CD4-positive, alpha-beta T cell treated with Interleukin-4 for 1 hour (primary cell): Measurements from ENCODE around the gene CCDC183.
A peak's percentile ranks its signal among the peaks of the same experiment; 100 is the strongest.
"Not testable (repeated sequence)": the region's sequence is repeated elsewhere in the genome, so short reads cannot be mapped to it uniquely, and the experiment has no call there.

Experiments used
- DNase-seq, 2 donors: peaks; one replicate each; pipeline ENCODE4 v3.0.0-alpha.2; 2020 to 2022

CCDC183 gene

DNA sequence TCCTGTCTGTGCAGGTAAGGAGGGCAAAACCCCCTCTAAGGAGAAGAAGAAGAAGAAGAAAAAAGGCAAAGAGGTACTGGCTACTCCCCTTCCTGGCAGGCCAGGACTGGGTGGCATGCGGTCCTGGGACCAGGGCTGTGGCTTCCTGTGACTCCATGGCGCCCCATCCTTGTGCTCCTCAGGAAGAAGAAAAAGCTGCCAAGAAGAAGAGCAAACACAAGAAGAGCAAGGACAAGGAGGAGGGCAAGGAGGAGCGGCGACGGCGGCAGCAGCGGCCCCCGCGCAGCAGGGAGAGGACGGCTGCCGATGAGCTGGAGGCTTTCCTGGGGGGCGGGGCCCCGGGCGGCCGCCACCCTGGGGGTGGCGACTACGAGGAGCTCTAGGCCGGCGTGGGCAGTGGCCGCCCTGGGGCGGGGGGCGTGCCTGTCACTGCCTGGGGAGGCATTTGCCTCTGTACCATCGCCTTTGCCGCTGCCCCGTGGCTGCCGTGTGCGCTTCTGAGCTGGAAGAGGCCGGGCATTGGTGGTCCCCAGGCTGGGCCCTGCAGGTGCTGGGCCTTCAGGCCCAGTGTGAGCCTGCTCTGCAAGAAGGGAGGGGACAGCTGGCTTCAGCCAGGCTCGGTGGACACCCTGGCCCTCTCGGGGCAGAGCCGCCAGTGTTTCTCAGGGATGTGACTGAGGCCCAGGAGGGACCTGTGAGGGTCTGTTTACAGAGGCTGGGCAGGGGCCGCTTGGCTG is 44.2 kb downstream of the CCDC183 start:
- no peak for DNase-seq

DNA sequence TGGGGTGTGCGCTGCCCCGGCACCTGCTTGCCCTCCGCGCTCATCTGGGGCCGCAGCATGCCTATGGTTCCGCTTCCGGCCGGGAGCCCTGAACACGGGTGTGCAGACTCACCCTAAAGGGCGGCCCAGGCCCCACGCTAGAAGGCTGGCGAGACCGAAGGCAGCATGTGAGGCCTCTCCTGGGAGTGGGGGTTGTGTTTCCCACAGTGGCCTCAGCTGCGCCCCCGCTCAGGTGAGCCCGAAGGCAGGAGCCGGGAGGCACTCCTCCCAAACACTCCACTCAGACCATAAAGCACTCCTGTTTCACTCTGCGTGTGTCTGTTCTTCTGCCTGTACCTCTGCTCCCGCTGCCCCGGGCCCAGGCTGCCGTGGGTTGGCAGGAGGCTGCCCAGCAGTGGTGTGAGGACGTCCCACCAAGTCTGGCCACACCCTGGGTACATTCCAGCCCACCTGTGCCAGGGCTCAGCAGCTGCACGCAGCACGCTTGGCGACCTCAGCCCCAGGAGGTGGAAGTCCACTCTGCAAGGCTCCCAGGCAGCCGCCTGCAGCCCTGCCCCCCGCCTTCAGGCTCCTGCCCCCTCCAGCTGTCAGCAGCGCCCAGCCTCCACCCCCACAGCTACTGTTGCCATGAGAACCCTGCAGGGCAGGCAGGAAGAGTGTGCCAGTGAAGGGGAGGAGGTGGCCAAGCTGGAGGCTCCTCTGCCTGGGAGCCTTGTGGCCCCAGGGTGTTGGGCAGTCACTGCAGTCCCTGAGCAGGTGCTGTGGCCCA is 44.9 kb downstream of the CCDC183 start:
- no peak for DNase-seq

DNA sequence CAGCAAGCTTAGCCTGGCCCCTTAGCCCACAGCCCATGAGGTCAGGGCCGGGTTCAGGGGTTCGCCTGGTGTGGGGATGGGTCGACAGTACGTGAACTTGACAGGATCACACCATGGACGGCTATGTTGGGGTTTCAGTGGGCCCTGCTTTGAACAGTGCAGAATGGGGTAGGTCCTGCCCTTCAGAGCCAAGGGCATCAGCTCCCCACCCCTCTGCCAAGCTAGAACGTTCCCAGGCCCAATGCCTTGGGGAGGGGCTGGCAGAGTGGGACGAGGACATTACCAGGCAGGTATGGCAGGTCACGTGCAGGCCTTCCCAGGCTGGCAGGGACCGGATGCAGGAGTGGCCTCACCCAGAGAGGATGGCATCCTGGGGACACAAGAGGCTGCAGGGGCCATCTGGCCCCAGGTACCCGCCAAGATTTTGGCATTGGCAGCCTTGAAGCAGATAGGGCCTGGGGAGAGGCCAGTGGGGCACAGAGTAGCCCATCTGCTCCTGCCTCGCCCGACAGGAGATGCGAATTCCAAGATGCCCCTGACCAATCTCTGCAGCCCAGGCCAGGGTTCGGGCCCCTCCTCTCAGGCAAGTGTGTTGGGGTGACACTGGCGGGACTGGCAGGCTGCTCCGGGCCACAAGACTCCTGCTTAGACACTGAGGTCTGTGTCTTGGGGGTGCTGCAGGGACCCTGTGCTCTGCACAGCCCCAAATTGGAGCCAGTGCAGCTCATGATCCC is 45.7 kb downstream of the CCDC183 start:
- not testable (repeated sequence) for DNase-seq

DNA sequence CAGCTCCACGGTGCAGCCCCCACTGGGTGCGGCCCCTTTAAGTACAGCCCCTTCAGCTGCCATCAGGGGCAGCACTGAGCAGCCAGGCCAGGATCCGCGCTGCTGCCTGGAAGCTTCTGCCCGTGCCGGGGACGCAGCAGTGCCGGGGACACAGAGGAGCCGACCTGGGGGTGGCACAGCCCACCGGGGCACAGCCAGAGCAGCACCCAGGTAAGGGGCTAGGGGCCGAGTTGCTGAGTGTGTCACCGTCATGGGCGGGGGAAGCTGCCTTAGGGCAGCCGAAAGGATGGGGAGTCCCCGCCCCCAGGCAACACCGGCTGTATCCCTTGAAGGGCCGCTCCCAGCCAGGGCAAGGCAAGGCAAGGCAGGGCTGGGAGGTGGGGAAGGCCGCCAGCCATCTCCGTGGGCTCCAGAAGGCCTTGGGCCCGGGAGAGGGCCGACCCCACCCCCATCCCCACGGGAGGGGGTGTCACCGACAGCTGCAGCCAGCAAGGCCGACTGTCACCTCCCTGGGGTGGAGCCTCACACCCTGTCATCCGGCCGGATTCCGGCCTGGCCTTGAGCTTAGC is 46.3 kb downstream of the CCDC183 start, which contains the start of gene AJM1:
Gene AJM1, plus strand, starts transcription at position 99 of the 569 bp plus-strand sequence. CDS start 1,937 bp downstream, outside the sequence.
- DNase-seq = peak; percentile 81 to 84

DNA sequence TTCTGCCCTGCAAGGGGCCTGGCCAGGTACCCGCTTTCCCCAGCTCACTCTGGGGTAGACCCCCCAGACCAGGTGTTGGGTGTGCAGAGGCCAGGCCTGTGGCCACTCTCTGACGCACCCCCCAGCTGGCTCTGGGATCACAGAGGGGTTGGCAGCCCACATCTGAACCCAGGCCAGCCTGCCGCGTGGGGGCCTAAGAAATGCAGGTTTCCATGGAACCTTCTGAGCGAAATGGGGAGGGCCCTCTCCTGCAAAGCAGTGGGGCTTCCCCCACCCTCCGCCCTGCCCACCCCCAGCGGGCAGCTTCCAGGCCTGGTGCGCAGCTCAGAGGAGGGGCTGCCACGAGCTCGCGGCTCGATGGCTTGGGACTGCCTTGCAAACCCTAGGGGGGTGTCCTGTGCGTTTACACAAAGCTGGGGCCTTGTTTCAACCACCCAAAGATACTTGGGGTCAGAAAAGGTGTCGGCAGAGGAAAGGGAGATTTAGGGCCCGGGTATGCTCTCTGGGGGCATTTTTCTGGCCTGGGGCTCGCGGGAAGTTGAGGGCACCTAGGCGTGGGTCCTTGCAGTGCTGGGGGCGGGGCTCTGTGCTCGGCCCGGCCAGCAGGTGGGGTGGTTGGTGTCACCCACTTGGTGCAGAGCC is 47.1 kb downstream of the CCDC183 start:
- DNase-seq = not testable (repeated sequence)

DNA sequence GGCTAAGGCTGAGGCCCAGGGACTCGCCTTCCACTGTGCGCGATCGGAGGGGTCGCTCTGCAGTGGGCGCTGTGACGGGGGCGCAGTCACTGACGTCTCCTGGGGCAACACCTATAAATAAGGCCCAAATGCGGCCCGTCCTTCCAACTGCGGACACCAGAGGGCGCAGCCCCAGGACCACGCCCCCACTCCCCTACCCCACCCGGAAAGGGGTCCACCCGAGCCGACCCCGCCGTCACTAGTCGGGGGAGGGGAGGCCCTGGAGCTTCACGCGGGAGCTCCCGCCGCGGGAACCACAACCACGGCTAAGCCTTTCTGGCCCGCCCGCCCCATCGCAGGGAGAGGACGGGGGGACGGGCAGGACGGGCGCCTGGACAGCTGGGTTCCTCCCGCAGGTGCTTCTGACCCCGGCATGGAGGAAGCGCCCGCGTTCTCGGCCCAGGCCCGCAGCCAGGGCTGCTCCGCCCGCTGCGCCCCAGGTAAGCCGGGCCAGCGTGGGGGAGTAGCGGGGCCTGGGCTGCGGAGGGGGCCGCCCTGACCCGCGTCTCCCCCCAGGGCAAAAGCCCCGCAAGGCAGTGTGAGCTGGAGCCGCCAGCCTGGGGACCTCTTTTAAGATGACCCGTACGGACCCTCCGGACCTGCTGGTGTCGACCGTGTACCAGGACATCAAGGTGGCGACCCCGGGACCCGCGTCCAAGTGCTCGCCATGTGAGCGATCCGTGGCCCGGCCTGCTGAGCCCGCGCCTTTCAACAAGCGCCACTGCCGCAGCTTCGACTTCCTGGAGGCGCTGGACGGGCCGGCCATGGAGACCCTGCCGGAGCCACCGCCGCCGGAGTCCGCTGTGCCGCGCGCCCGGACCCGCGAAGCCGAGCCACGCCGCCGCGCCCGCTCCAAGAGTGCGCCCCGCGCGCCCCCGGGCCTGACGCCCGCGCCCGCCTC is 47.9 kb downstream of the CCDC183 start:
- DNase-seq = peak; percentile 58 to 66

DNA sequence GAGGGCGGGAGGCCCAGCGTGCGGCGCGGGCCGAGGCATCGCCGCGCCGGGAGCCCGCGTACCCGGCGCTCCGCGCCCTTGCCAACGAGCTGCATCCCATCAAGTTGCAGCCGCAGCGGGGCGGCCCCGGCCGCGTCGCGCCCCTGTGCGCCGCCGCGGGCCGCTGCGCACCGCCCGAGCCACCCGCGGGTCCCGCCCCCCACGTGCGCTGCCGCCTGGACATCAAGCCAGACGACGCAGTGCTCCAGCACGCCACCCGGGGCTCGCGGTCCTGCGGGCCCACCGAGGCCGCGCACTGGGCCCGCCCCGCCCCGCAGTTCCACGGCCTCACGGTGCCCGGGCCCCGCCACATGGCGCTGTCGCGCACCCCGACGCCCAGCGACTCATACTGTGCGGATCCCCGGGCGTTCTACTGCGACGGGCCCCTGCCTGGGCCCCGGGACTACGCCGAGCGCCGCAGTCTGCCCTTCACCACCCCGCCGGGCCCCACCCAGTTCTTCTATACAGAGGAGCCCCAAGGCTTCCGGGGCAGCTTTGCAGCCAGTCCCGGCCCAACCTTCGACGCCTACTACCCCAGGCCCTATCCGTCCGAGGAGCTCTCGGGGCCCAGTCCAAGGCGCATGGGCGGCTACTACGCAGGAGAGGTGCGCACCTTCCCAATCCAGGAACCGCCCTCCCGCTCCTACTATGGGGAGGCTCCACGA is 48.8 kb downstream of the CCDC183 start:
- DNase-seq = peak in 1 of 2 donors; percentile 29

DNA sequence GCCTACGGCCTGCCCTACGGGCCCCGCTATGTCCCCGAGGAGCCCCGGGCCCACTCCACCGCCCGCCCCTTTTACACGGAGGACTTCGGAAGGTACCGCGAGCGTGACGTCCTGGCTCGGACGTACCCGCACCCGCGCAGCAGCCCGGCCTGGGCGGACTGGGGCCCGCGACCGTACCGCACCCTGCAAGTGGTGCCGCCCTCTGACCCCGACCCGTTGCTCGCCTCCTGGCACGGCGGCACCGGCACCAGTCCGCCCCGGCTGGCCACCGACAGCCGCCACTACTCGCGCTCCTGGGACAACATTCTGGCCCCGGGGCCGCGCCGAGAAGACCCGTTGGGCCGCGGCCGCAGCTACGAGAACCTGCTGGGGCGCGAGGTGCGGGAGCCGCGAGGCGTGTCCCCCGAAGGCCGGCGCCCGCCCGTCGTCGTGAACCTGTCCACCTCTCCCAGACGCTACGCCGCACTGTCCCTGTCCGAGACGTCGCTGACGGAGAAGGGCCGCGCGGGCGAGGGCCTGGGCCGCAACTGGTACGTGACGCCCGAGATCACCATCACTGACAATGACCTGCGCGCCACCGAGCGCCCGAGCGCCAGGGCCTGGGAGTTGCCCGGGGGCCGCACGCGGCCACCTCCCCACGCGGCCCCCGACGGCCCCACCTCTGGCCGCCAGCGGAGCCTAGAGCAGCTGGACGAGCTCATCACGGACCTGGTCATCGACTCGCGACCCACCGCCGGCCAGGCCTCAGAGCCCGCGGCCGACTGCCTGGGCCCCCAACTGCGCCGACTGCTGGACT is 49.5 kb downstream of the CCDC183 start:
- DNase-seq = no peak

DNA sequence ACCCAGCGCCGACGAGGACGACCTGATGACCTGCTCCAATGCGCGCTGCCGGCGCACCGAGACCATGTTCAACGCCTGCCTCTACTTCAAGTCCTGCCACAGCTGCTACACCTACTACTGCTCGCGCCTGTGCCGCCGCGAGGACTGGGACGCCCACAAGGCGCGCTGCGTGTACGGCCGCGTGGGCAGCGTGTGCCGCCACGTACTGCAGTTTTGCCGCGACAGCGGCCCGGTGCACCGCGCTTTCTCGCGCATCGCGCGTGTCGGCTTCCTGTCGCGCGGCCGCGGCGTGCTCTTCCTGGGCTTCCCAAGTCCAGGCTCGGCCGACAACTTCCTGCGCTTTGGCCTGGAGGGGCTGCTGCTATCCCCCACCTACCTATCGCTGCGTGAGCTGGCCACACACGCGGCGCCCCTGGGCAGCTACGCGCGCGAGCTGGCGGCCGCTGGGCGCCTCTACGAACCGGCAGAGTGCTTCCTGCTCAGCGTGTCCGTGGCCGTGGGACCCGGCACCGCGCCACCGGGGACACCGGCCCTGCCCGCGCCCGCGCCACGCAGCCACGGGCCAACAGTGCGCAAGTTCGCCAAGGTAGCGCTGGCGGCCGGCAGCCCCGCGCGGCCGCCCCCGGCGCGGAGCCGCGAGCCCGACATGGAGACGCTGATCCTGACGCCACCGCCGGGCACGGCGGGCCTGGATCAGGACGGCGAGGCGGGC is 50.4 kb downstream of the CCDC183 start:
- no peak for DNase-seq

DNA sequence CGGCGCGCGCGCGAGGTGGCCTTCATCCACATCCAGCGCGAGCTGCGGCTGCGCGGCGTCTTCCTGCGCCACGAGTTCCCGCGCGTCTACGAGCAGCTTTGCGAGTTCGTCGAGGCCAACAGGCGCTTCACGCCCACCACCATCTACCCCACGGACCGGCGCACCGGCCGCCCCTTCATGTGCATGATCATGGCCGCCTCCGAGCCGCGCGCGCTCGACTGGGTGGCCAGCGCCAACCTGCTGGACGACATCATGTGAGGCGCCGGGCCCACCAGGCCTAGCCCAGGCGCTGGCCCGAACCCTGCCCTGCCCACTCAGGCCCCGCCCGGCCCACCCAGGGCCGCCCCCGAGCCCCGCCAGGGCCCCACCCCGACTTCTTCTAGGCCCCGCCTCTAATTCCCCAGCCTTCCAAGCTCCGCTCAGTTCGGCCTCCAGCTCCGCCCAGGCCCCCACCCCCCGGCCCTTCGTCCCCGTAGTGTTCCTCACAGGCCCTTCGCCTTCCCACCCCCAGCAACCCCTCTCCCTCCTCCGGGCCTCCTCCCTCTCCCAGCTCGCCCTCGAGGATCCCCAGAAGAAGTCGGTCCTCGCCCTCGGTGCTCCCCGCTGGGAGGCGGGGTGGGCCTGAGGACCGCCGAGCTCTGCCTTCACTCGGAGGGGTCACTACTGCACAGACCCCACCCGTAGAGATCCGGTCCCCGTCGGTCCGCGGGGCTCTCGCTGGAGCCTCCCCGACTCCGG is 51.1 kb downstream of the CCDC183 start:
- DNase-seq = no peak

DNA sequence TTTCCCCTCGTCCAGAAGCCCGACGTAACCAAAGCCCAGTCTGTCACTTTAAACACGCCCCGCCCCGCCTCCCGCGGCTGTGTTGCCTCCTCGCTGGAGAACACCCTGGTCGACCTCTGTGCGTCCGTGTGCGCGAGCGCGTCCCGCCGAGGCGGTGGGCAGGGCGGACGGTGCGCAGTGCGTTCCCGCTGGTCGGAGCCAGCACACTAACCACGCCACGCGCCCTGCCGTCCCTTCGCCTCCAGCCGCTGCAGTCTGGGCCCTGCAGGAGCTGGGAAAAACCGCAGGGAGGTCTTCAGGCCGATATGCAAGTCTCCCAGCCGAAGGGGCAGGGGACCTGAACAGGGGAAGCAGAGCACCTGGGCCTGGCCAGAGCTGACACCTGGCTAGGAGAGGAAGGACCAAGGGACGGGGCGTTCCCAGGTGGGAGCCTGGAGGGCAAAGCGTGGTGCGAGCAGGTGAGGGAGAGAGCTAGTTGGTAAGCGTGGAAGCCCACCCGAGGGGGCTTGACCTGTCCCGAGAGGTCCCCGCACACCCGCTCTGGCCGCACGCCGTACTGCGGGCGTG is 51.8 kb downstream of the CCDC183 start:
- peak; percentile 70 to 76 for DNase-seq

DNA sequence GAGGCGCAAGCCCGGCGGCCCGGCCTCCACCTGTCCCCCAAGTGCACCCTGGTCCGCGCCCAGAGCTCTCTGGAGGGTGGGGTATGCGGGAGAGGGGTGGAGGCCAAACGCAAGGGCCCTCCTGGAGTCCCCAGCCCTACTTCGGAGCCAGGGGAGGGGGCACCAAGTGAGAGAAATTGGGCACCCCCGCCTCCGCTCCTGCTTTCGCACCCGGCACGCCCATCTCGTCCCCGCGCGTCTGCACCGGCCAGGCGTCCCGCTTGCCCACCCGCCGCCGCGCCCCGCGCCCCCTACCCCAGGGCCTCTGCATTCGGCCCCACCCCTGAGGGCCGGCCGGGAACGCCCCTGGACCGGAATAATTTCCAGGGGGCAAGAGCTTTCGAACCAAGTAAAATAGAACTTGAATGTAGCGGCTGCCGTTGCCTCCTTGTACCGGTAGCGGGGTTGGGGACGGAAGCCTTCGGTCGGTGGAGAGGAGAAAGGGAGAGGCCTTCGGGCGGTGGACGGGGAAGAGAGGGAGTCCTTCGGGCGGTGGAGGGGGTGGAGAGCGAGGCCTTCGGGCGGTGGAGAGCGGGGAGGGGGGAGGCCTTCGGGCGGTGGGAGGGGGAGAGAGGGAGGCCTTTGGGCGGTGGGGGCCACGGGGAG is 52.4 kb downstream of the CCDC183 start:
- peak in 1 of 2 donors; percentile 36 for DNase-seq

DNA sequence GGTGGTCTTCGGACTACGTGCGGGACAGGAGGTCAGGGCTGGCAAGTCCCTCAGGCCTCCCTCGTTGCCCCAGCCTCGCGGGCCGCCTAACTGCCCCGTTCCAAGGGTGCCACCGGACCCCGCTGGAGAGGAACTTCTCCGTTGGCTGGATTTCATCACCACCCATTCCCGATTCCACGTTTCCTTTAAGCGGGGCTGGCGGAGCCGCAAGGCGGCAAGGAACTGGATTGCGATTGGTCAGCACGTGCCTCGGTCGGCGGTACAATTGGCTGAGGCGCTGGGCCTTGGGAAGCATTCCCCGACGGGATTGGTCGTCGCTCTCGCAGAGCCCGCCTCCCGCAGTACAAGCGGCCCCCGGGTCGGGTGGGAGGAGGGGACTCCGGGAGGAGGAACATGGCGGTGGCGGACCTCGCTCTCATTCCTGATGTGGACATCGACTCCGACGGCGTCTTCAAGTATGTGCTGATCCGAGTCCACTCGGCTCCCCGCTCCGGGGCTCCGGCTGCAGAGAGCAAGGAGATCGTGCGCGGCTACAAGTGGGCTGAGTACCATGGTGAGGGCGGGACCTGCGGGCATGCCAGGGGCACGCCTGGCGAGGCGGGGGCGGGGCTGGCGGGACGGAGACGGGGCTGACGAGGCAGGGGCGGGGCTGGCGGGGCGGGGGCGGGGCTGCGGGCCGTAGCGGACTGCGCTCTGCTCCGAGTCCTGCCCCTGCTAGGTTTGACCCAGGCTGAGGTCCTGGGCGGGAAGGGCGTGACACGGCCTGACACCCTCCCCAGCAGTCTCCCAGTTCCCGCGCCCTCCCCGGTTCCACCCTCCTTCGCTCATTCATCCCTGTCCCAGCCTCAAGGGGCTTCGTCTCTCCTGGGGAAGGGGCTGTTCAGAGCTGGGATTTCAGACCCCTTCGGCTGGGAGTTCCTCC is 53.2 kb downstream of the CCDC183 start, which contains the start of gene PHPT1:
Gene PHPT1, plus strand, starts transcription at position 372 of the 922 bp plus-strand sequence. Its CDS starts 22 bp downstream, at position 394.
- peak; percentile 97 for DNase-seq

DNA sequence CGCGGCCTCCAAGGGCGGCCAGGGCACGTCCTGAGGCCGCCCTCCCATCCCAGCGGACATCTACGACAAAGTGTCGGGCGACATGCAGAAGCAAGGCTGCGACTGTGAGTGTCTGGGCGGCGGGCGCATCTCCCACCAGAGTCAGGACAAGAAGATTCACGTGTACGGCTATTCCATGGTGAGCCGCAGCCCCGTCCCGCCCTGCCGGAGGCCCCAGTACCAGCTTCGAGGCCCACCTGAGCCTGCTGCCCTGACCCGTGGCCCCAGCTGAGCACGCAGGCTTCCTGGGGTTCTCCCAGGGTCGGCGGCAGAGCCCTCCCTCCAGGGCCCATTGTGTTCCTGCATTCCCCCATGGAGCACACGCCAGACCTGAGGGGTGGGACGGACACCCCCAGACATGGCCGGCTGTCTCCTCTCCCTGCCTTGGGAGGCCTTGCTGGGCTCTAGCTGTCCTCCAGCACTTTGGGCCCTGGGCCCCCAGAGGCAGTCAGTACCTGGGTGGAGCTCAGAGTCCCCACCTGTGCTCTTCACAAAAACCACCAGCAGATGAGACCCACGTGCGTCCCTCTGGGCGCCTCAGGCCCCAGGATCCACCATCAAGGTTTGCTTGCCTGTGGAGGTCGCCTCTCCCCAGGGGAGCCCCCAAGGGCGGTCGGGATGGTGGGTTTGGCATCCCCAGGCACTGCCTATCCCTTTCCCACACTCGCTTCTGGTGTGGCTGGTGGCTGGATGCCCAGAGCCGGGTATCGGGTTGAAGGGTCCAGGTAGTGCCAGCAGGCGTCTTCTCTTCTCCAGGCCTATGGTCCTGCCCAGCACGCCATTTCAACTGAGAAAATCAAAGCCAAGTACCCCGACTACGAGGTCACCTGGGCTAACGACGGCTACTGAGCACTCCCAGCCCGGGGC is 54.1 kb downstream of the CCDC183 start:
- DNase-seq = no peak
